H54 (cell line): ENCODE data around the gene CGNL1.

Experiments
- DNase-seq: peaks from one replicate; pipeline ENCODE4 v3.0.0; 2011; ENCODE audit warnings: low spot score, mixed read lengths; ENCODE audit not compliant: insufficient read length
- FAIRE-seq: peaks from 3 replicates; lab custom pipeline; 2011; peaks lifted over from hg19 to GRCh38; lab: Jason Lieb, UNC
- POLR2A ChIP-seq: IDR thresholded peaks from 2 replicates; pipeline ENCODE4 v1.6.1; 2011; ENCODE audit warnings: low read depth, mild to moderate bottlenecking, low read length

The CGNL1 gene

DNA sequence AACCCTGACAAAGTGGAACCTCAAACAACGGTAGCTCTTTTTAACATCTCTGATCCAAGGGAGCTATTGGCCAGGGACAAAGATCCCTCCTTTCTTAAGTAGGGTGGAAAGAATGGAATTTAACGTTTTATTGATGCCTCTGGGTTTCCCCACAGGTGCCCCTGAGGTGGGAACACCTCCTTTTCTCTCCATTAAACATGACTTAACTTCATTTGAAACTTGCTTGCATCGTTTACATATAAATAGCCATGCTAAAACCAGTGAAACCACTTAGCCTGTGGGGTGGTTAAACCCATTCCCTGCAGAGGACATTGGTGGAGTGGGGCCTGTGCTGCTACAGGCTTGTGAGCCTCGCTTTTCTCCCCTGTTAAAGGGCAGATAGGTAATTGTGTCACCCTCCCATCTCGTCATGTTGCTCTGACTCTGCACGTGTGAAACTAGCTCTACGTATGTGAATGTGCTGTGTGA, 9.7 kb downstream of the CGNL1 start:
- no peak for TF ChIP-seq POLR2A
- DNase-seq (no peak), FAIRE-seq (no peak)

DNA sequence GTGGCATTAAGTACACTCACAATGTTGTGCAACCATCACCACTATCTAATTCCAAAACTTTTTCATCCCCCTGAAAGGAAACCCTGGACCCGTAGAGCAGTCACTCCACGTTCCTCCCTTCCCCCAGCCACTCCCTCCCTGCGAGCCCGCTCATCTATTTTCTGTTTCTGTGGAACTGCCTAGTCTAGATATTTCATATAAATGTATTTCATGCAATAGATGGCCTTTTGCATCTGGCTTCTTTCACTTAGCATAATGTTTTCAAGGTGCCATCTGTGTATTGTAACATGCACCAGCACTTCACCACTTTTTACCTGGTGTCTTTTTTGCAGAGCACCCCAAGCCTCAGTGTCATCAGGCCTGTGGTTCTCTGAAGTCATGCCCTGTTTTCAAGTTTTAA, 10.7 kb downstream of the CGNL1 start:
- no peak for TF ChIP-seq POLR2A
- DNase-seq (no peak), FAIRE-seq (no peak)

DNA sequence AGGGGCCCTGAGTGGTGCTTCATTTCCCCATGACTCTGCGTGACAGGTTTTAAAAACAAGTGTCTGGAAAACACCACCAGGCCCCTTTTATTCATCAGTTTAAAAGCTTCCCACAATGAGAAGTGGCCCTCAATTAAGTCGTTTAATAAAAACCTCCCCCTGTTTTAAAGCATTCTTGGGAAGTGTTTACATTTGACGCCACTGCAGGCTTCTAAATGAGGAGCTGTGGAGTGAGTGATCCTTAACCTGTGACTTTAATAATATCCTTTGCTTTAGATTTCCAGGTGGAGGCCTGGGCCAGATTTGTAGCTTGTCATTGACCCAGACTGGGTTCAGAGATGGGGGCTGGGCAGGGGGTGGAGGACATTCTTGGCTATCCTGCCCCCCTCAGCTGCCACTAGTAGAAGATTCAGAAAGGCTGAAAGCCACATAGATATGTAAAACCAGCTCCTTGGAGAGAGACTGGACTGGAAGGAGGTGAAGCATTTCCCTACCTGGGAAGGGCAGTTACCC, 11.3 kb downstream of the CGNL1 start:
- TF ChIP-seq POLR2A = no peak
- DNase-seq = no peak
- FAIRE-seq = no peak

DNA sequence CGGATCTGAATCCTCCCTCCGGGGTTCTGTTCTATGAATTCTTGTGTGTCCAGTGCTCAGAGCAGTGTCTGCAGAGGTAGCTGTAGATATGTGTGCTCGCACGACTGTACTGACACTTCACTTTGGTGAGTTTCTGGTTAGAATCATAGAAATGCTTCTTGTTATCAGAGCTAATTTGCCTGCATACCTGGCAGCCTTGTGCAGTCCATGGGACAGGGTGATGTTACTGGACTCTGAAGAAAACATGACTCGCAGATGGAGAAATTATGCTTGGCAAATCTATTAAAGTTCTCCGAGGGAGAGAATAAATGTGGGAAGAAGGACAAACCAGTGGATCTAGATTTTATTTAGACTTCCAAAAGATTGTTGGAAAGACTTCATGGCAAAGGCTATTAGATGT, 12.2 kb downstream of the CGNL1 start:
- FAIRE-seq = no peak
- TF ChIP-seq POLR2A = no peak
- no peak for DNase-seq

DNA sequence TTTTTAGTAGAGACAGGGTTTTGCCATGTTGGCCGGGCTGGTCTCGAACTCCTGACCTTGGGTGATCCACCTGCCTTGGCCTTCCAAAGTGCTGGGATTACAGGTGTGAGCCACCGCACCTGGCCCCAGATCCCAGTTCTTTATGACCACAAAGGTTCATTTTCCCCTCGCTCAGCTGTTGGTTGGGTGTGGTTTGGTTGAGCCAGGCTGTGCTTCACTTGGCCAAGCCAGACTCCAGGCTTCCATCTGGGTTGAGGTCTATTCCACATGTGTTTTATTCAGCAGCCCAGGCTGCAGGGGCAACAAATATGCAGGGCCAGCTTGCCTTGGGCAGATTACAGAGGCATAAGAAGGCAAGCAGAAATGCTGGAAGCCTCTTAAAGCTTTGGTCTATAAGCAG, 13.7 kb downstream of the CGNL1 start:
- TF ChIP-seq POLR2A = no peak
- DNase-seq (no peak), FAIRE-seq (no peak)

DNA sequence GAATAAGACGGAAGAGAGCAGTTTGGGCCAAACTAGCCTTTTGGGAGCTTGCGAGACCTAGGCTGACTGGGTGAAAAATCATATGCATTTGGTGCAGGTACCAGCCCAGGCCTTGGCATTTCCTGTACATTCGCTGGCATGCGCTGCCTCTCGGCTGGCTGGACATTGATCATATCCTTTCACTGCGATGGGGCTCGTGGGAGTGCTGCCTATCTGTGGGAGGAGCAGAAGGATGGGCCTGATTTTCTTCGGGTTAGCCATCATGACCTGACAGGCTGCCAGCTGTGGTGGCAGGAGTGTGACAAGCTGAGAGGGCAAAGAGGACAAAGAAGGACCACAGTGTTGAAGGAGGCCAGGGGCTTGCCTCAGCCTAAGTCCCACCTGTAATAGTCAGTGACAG, 14.3 kb downstream of the CGNL1 start:
- no peak for TF ChIP-seq POLR2A
- DNase-seq (no peak), FAIRE-seq (no peak)

DNA sequence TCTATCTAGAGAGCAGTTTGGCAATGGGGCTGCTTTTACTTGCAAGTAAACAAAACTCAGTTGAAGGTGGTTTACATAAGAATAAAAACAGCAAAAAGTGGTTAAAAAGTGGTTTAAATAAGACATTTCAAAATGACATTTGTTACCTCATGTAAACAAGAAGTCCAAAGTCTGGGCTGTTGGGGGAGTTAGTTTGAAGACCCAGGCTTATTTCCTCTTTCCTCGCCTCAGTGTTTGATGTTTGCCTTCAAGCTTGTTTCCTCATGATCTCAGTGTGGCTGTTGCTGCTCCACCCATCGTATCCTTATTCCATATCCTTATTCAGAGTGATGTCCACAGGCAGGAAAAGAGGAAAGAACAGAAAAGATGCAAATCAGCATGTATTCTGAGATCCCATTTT, 15.2 kb downstream of the CGNL1 start:
- DNase-seq = no peak
- TF ChIP-seq POLR2A = no peak
- no peak for FAIRE-seq

DNA sequence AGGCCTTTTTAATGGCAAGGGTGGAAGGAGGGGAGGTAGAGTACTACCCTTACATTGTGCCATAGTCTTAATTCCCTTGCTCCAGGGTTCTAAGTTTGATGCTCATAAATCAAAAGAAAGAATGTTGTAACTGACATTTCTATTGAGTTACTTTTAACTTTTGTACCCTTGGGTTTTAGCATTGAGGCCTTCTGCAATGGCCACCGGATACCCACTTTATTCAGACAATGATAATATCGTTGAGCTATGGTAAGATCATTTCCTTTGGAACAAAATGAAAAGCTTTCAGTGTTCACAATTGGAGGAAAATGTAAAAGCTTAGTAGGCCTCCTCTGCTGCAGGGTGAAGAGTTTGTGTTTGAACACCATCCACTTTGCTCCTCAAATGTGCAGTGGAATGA, 16.8 kb downstream of the CGNL1 start:
- DNase-seq (no peak), FAIRE-seq (no peak)
- TF ChIP-seq POLR2A = no peak

DNA sequence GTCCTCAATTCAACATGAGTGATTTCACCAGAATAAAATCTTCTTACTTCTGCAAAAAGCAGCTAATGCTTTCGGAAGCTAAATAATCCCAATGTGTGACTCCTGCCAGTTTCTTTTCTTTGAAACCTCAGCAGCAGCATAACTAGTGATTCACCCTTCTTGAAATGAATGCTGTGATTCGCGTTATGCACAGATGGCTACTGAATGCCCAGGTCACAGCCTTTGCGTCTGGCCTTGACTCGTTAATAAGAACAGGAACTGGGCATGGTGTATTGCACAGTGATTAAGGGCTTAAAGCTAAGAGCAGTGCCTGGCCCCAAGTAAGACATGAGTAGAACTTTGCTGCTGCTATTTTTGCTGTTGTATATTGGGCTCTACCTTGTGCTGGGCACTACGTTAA, 19.0 kb downstream of the CGNL1 start:
- peak; percentile 53 for DNase-seq
- no peak for TF ChIP-seq POLR2A
- FAIRE-seq = peak; percentile 77

DNA sequence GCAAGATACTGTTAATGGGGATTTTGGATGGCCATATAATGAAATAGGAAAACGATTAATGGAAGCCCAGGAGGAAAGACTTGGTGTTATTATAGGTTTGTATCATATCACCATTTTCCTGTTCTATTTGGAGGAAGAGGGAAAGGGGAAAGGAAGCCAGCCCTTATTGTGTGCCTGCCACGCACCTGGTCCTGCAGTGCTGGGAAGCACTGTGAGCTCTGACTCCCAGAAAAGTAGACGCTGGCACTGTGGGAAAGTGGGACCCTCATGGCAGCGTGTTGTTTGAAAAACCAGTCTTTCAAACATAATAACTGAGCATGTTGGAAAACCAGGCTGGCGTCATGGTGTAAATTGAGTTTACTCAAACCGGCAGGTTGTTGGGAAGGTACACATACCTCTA, 22.0 kb downstream of the CGNL1 start:
- DNase-seq (no peak), FAIRE-seq (no peak)
- no peak for TF ChIP-seq POLR2A

DNA sequence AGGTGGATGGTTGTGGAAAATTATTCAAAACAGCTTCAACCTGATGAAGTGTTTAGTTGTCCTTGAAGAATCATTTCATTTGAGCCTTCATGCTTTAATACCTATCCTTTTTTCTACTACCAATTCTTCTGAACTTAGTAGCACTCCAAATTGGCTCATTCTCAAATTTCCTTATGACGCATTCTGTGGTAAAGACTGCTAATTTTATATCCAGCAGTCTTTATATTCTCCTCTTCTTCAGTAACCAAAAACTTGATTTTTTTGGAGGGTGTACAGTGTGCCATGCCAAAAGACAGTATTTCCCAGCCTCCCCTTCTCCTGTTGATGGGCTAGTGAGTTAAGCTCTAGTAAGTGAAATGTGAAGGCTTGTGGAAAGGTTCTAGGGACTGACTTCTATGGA, 25.2 kb downstream of the CGNL1 start:
- TF ChIP-seq POLR2A = no peak
- FAIRE-seq (no peak), DNase-seq (no peak)

DNA sequence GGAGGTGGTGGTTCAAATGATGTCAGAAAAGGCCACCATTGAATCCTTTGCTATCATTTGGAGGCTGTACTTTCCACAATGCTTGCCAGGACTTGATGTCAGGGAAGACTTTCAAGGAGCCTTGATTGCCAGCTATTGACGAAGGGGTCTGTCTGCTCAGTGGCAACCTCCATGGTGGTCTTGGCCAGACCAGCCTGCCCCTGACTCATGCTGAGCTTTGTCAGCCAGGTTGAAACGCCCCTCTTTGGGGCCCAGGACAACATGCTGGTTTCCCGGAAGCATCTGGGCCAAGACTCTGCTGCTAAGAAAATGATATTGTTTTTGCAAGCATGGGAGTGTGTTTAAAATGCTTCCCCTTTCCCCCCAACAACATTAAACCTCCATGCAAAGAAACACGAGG, 26.7 kb downstream of the CGNL1 start:
- no peak for FAIRE-seq
- TF ChIP-seq POLR2A = no peak
- no peak for DNase-seq

DNA sequence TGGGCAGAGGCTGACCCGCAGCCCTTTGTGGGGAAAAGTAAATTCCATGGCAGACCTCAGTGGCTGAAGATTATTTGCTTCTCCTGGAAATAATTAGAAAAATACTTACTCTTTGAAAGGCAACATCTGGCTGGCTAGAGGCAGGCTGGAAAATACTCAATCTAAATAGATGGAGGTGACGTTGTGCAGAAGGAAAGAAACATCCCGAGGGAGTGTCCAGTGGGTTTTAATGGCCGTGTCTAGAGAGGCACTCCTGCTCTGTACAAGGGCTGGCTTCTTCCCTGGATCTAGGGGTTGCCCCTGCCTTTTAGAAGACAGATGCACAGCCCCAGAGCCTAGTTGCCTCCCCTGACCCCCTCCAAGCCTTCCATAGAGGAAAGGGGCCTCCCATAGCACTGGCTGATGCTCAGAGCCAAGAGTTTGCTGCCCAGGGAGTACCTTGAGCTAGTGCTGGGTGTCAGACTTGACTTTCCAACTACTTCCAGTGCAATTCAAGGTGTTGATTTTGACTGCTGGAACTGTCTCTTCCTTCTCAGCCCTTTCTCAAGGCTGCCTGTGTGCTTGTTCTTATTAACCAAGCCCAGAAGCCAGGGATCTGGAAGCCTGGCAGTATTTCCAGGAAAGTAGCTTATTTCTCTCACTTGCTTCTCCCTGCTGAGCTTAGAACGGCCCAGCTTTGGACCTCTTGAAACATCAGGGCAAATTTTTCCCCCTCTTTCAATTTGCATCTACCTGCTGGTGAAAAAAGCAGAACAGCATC, 27.4 kb downstream of the CGNL1 start:
- DNase-seq (no peak), FAIRE-seq (no peak)
- TF ChIP-seq POLR2A = no peak

DNA sequence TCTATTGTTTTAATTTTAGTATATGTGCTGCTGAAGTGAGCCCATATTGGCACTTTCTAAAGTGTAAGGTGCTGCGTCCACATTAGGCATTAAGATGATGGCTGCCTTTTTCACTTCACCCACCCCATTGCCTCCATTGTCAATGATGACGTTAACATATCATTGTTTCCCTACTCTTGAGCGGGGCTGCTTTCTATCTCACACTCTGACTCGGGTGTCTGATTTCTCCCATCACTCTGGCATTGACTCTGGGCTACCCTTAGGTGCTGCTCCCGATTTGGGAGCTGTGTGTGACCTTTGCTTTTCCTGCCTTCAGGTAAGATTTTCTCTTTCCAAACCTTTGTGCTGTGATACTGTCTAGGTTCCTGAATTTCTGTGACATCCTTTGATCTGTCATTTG, 28.8 kb downstream of the CGNL1 start:
- DNase-seq (no peak), FAIRE-seq (no peak)
- TF ChIP-seq POLR2A = no peak
